Measurements from ENCODE around the gene NKAIN2. TPM values are rescaled to one million over a fixed set of nuclear protein-coding genes. Genes with fewer than 3 reads are reported as not detected.

The NKAIN2 gene
- total RNA-seq, 1 experiment from 2014 or later, result 2.7 TPM

DNA sequence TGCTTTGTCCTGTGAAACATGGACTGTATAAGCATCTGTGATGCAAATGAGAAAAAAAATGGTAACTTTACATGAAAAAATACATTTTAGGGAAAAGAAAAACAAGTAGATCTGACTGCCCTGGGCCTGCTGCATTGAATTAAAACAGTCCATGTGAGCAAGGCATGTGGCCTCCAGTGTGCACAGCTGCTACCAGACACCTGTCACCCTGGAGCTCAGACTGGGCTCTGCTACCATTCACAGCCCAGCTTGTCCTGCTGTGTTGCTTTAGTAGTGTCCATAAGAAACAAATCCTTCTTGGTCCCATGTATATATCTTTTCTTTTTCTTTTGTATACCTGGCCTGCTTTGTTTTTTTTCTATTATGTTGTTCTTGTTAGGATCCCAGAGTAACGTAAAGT, 315.9 kb downstream of the NKAIN2 start:
- no peaks in the 10 kb centered on the region for H3K27me3 Mint-ChIP-seq (ENCODE audit: insufficient read depth, unreplicated experiment)
- H3K4me3 Mint-ChIP-seq (ENCODE audit: unreplicated experiment), result no peak overlapping the region
- POLR2A ChIA-PET, result interaction anchor here (0.6 kb wide), 1 partner anchor 1182 kb away, joined by 3 read pairs; the partner anchor contains the start of gene HDDC2
- peaks cover 7% of the 10 kb centered on the region for H3K36me3 Mint-ChIP-seq (ENCODE audit: insufficient read depth, unreplicated experiment)
- no peak overlapping the region for H3K27ac Mint-ChIP-seq (ENCODE audit: low read depth, unreplicated experiment)
- H3K4me1 Mint-ChIP-seq (ENCODE audit: insufficient read depth, unreplicated experiment), result no peaks in the 10 kb centered on the region
- H3K9me3 Mint-ChIP-seq (ENCODE audit: unreplicated experiment), result no peaks in the 10 kb centered on the region
- BruUV-seq (replicated peaks), result no TSS peak
- TF ChIP-seq, protein P1, sequence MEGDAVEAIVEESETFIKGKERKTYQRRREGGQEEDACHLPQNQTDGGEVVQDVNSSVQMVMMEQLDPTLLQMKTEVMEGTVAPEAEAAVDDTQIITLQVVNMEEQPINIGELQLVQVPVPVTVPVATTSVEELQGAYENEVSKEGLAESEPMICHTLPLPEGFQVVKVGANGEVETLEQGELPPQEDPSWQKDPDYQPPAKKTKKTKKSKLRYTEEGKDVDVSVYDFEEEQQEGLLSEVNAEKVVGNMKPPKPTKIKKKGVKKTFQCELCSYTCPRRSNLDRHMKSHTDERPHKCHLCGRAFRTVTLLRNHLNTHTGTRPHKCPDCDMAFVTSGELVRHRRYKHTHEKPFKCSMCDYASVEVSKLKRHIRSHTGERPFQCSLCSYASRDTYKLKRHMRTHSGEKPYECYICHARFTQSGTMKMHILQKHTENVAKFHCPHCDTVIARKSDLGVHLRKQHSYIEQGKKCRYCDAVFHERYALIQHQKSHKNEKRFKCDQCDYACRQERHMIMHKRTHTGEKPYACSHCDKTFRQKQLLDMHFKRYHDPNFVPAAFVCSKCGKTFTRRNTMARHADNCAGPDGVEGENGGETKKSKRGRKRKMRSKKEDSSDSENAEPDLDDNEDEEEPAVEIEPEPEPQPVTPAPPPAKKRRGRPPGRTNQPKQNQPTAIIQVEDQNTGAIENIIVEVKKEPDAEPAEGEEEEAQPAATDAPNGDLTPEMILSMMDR (IDR thresholded peaks at IDR 0.05; ENCODE audit: unreplicated experiment), result no peak
- no peak for DNase-seq (ENCODE audit: unreplicated experiment)
- CTCF ChIA-PET, result interaction anchor here (0.6 to 1.1 kb wide), 2 partner anchors 15 to 331 kb away, joined by 3 read pairs; no protein-coding TSS in a partner anchor
- intact Hi-C loops (cut with micrococcal nuclease), result no loop called here

DNA sequence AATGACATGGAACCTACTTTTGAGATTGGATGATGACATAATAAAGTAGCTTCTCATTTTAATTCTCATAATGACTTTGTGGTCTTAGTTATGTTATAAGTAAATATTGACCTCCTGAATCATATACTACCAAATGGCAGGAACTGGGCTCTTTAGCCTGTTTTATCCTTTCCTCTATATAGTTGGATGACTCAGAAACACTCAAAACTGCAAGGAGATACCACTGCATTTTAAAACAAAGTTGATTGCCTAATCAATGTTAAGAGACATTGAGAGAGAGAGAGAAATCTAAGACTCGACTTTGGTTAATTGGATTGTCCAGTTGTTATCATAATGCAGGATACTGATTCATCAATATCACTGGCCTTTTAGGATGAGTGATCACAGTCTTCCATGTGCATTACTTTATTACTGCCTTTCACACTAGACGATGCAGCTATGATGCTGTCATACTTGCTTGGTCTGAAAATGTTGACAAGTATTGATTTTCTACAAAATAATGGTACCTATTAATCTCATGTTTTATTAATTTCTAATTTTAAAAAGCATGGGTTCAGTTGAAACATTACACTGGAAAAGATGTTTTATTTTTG, 320.0 kb downstream of the NKAIN2 start:
- no peak overlapping the region for H3K4me3 Mint-ChIP-seq (ENCODE audit: unreplicated experiment)
- ChIA-PET CTCF (interaction anchor here (0.8 to 1.3 kb wide), 2 partner anchors 11 to 346 kb away, joined by 3 to 5 read pairs; no protein-coding TSS in a partner anchor), POLR2A (no interaction called here)
- no peaks in the 10 kb centered on the region for H3K9me3 Mint-ChIP-seq (ENCODE audit: unreplicated experiment)
- H3K27me3 Mint-ChIP-seq (ENCODE audit: insufficient read depth, unreplicated experiment), result no peaks in the 10 kb centered on the region
- H3K4me1 Mint-ChIP-seq (ENCODE audit: insufficient read depth, unreplicated experiment), result peaks cover 5% of the 10 kb centered on the region
- no TSS peak for BruUV-seq (replicated peaks)
- H3K36me3 Mint-ChIP-seq (ENCODE audit: insufficient read depth, unreplicated experiment), result peaks cover 11% of the 10 kb centered on the region
- no peak for DNase-seq (ENCODE audit: unreplicated experiment)
- H3K27ac Mint-ChIP-seq (ENCODE audit: low read depth, unreplicated experiment), result no peak overlapping the region
- TF ChIP-seq, protein P1 (IDR thresholded peaks at IDR 0.05; ENCODE audit: unreplicated experiment), result no peak
- intact Hi-C loops (cut with micrococcal nuclease), result no loop called here

- ChIA-PET CTCF (interaction anchor here (0.7 kb wide), 1 partner anchor 23 kb away, joined by 3 read pairs; no protein-coding TSS in a partner anchor), POLR2A (no interaction called here)
- TF ChIP-seq, protein P1 (IDR thresholded peaks at IDR 0.05; ENCODE audit: unreplicated experiment), result no peak
- Mint-ChIP-seq H3K27me3 (ENCODE audit: insufficient read depth, unreplicated experiment) (no peaks in the 10 kb centered on the region), H3K4me3 (ENCODE audit: unreplicated experiment) (no peak overlapping the region), H3K36me3 (ENCODE audit: insufficient read depth, unreplicated experiment) (no peaks in the 10 kb centered on the region), H3K27ac (ENCODE audit: low read depth, unreplicated experiment) (no peak overlapping the region), H3K9me3 (ENCODE audit: unreplicated experiment) (peaks cover 8% of the 10 kb centered on the region), H3K4me1 (ENCODE audit: insufficient read depth, unreplicated experiment) (no peaks in the 10 kb centered on the region)
- intact Hi-C loops (cut with micrococcal nuclease), result no loop called here
- DNase-seq (ENCODE audit: unreplicated experiment), result peak; percentile 24
- BruUV-seq (replicated peaks), result no TSS peak
Observed at GRCh38 chr6:124131259-124131658, 327.6 kb downstream of the NKAIN2 start.

DNA sequence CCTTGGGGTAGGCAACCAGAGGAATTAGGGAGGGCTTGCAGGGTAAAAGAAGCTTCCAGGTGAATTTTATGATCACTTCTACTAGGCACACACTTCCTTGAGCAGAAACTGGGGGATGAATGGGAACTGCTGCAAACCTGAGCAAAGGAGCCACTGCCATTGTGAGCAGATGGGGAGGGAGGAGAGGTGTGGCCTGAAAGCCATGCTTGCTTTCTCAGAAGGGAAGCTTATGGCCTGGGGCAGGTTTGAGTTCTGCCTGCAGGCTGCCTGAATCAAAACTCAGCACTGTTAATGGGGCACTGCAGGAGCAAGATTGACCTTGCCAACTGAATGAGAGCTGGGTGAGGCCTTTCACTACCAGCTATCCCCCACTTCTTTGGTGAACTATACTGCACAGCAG, 328.1 kb downstream of the NKAIN2 start:
- no TSS peak for BruUV-seq (replicated peaks)
- Mint-ChIP-seq H3K9me3 (ENCODE audit: unreplicated experiment) (peaks cover 8% of the 10 kb centered on the region), H3K36me3 (ENCODE audit: insufficient read depth, unreplicated experiment) (no peaks in the 10 kb centered on the region), H3K4me3 (ENCODE audit: unreplicated experiment) (no peak overlapping the region), H3K27ac (ENCODE audit: low read depth, unreplicated experiment) (no peak overlapping the region), H3K27me3 (ENCODE audit: insufficient read depth, unreplicated experiment) (no peaks in the 10 kb centered on the region), H3K4me1 (ENCODE audit: insufficient read depth, unreplicated experiment) (no peaks in the 10 kb centered on the region)
- ChIA-PET POLR2A (no interaction called here), CTCF (interaction anchor here (0.7 to 0.8 kb wide), 2 partner anchors 14 to 23 kb away, joined by 3 to 4 read pairs; no protein-coding TSS in a partner anchor)
- no peak for DNase-seq (ENCODE audit: unreplicated experiment)
- intact Hi-C loops (cut with micrococcal nuclease), result no loop called here
- TF ChIP-seq, protein P1 (IDR thresholded peaks at IDR 0.05; ENCODE audit: unreplicated experiment), result no peak
